Mesendoderm (in vitro differentiated cells): ENCODE results near the gene PRKCB.
A peak's percentile ranks its signal among the peaks of the same experiment; 100 is the strongest.

Experiments used
- DNase-seq: peaks from one replicate; pipeline ENCODE4 v3.0.0; 2013
- H2AK5ac ChIP-seq: 2 replicates; pipeline ENCODE4 v1.6.1; 2013; ENCODE audit warnings: low read length, inconsistent platforms
- H2BK120ac ChIP-seq: 2 replicates; pipeline ENCODE4 v1.6.1; 2013; ENCODE audit warnings: low read depth, mild to moderate bottlenecking, low read length, moderate library complexity, mixed read lengths
- H2BK15ac ChIP-seq: replicated peaks from 2 replicates; pipeline ENCODE4 v1.6.1; 2013; ENCODE audit warnings: low read depth, mild to moderate bottlenecking, moderate library complexity
- H2BK5ac ChIP-seq: 2 replicates; pipeline ENCODE4 v1.6.1; 2013; ENCODE audit warnings: low read length, inconsistent platforms
- H3K18ac ChIP-seq: 2 replicates; pipeline ENCODE4 v1.6.1; 2013; ENCODE audit warnings: mild to moderate bottlenecking, low read length, mixed read lengths
- H3K23ac ChIP-seq: one replicate; pipeline ENCODE4 v1.6.1; 2013; ENCODE audit warnings: low read length
- H3K27ac ChIP-seq: 2 replicates; pipeline ENCODE4 v1.5.1; 2013; ENCODE audit warnings: low read depth, mild to moderate bottlenecking, inconsistent platforms, low read length, moderate library complexity
- H3K27me3 ChIP-seq: 2 replicates; pipeline ENCODE4 v1.6.1; 2013; ENCODE audit warnings: low read length, control low read depth, mild to moderate bottlenecking, inconsistent platforms; ENCODE audit not compliant: insufficient read depth, poor library complexity
- H3K36me3 ChIP-seq: 2 replicates; pipeline ENCODE4 v1.6.1; 2013; ENCODE audit warnings: low read length, inconsistent platforms; ENCODE audit not compliant: control insufficient read depth, insufficient read depth
- H3K4ac ChIP-seq: one replicate; pipeline ENCODE4 v1.6.1; 2013; ENCODE audit warnings: low read depth, mild to moderate bottlenecking, low read length, moderate library complexity
- H3K4me1 ChIP-seq: 2 replicates; pipeline ENCODE4 v1.6.1; 2013; ENCODE audit warnings: low read depth, low read length, inconsistent platforms; ENCODE audit not compliant: control insufficient read depth
- H3K4me2 ChIP-seq: 2 replicates; pipeline ENCODE4 v1.6.1; 2013; ENCODE audit warnings: low read length
- H3K4me3 ChIP-seq: 2 replicates; pipeline ENCODE4 v1.5.1; 2013; ENCODE audit warnings: mild to moderate bottlenecking, low read length
- H3K56ac ChIP-seq: one replicate; pipeline ENCODE4 v1.6.1; 2013; ENCODE audit warnings: low read length
- H3K79me1 ChIP-seq: 2 replicates; pipeline ENCODE4 v1.6.1; 2013; ENCODE audit warnings: low read length, inconsistent platforms
- H3K79me2 ChIP-seq: 2 replicates; pipeline ENCODE4 v1.6.1; 2013; ENCODE audit warnings: mild to moderate bottlenecking, low read length; ENCODE audit not compliant: control insufficient read depth, insufficient read depth
- H3K9ac ChIP-seq: 2 replicates; pipeline ENCODE4 v1.6.1; 2013; ENCODE audit warnings: low read length, inconsistent platforms
- H4K5ac ChIP-seq: one replicate; pipeline ENCODE4 v1.6.1; 2013; ENCODE audit warnings: low read length
- H4K8ac ChIP-seq: one replicate; pipeline ENCODE4 v1.6.1; 2013; ENCODE audit warnings: low read depth, mild to moderate bottlenecking, control low read depth, low read length, moderate library complexity
- WGBS: extraction: QIAGEN DNeasy Blood & Tissue Kit; methylation state at CpG from one replicate; pipeline ENCODE4 v1.1.7; 2013; ENCODE audit warnings: low lambda C conversion rate, missing lambda C conversion rate; ENCODE audit not compliant: insufficient coverage; ENCODE audit errors: extremely low coverage; 5-methylcytosine and 5-hydroxymethylcytosine counted together

PRKCB gene

DNA sequence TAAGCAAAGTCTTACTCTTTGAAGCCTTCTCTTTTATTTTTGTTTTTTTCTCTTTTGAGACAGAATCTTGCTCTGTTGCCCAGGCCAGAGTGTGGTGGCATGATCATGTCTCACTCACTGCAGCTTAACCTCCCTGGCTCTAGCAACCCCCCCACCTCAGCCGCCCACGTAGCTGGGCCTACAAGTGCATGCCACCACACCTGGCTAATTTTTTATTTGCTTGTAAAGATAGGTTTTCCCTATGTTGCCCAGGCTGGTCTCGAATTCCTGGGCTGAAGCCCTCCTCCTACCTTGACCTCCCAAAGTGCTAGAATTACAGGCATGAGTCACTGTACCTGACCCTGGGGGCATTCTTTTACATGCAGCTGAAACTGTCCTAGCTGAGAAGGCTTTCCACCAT lies 154.7 kb downstream of the PRKCB start:
- H3K79me2 ChIP-seq: no peaks in the 10 kb centered on the region
- H3K4ac ChIP-seq: no peak overlapping the region
- H2BK5ac ChIP-seq: no peak overlapping the region
- peak; percentile 21 for DNase-seq
- H3K4me2 ChIP-seq: no peak overlapping the region
- H3K18ac ChIP-seq: no peak overlapping the region
- H3K9ac ChIP-seq: no peak overlapping the region
- no CpG with 5 or more reads among the region's 3 CpGs for WGBS
- no peak overlapping the region for H2BK15ac ChIP-seq
- no peaks in the 10 kb centered on the region for H3K4me1 ChIP-seq
- no peak overlapping the region for H3K27ac ChIP-seq
- H4K5ac ChIP-seq: no peak overlapping the region
- H2BK120ac ChIP-seq: no peak overlapping the region
- no peak overlapping the region for H3K23ac ChIP-seq
- no peak overlapping the region for H2AK5ac ChIP-seq
- H3K79me1 ChIP-seq: no peaks in the 10 kb centered on the region
- H3K4me3 ChIP-seq: no peak overlapping the region
- no peak overlapping the region for H4K8ac ChIP-seq
- no peaks in the 10 kb centered on the region for H3K36me3 ChIP-seq
- no peaks in the 10 kb centered on the region for H3K27me3 ChIP-seq
- no peak overlapping the region for H3K56ac ChIP-seq

DNA sequence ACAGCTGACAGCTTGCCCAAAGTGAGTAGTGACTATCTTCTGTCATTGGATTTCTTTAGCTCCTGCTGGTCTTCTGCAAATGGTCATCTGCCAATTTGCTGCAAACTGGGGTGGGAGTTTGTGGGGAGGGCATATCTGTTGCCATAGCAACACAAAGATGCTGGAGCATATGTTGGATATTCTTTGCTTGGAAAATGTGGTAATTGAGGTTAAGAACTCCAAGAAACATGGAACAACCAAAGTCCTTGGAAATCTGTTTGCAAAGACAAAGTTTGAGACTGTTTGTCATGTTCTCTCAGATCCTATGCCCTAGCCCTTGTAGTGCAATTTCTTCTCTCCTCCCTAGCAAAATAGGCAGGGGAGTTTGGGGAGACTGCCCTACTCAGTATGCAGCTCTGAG lies 155.3 kb downstream of the PRKCB start:
- no peak overlapping the region for H3K23ac ChIP-seq
- no peak overlapping the region for H3K4me2 ChIP-seq
- H3K18ac ChIP-seq: no peak overlapping the region
- H3K27ac ChIP-seq: no peak overlapping the region
- H2BK15ac ChIP-seq: no peak overlapping the region
- H2AK5ac ChIP-seq: no peak overlapping the region
- no peak overlapping the region for H3K9ac ChIP-seq
- no peak overlapping the region for H3K56ac ChIP-seq
- no peak overlapping the region for H4K5ac ChIP-seq
- H4K8ac ChIP-seq: no peak overlapping the region
- H3K79me2 ChIP-seq: no peaks in the 10 kb centered on the region
- H3K4me3 ChIP-seq: no peak overlapping the region
- no peak overlapping the region for H3K4ac ChIP-seq
- H3K27me3 ChIP-seq: no peaks in the 10 kb centered on the region
- no peak overlapping the region for H2BK5ac ChIP-seq
- H3K4me1 ChIP-seq: no peaks in the 10 kb centered on the region
- no peaks in the 10 kb centered on the region for H3K36me3 ChIP-seq
- no peak for DNase-seq
- H3K79me1 ChIP-seq: no peaks in the 10 kb centered on the region
- no peak overlapping the region for H2BK120ac ChIP-seq

DNA sequence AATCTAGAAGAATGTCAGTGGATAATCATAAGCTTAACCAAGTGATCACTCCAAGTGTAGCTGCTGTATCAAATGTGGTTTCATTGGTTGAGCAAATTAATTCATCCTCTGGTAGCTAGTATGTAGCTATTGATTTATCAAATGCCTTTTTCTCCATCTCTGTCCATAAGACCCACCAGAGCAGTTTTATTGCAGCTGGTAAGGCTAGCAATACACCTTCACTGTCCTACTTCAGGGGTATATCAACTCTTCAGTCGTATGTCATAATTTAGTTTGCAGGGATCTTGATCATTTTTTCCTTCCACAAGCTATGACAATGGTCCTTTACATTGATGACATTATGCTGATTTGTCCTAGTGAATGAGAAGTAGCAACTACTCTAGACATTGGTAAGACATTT lies 158.8 kb downstream of the PRKCB start:
- Histone ChIP-seq H3K4me2 (no peak overlapping the region), H3K4ac (no peak overlapping the region), H4K8ac (no peak overlapping the region), H3K27ac (no peak overlapping the region), H3K56ac (no peak overlapping the region), H3K79me1 (no peaks in the 10 kb centered on the region), H2BK5ac (no peak overlapping the region), H3K79me2 (no peaks in the 10 kb centered on the region), H3K27me3 (no peaks in the 10 kb centered on the region), H2AK5ac (no peak overlapping the region), H3K4me1 (no peaks in the 10 kb centered on the region), H3K23ac (no peak overlapping the region), H4K5ac (no peak overlapping the region), H3K4me3 (no peak overlapping the region), H2BK120ac (no peak overlapping the region), H3K18ac (no peak overlapping the region), H3K9ac (no peak overlapping the region), H3K36me3 (no peaks in the 10 kb centered on the region), H2BK15ac (no peak overlapping the region)
- no CpG with 5 or more reads among the region's 1 CpG for WGBS
- no peak for DNase-seq

DNA sequence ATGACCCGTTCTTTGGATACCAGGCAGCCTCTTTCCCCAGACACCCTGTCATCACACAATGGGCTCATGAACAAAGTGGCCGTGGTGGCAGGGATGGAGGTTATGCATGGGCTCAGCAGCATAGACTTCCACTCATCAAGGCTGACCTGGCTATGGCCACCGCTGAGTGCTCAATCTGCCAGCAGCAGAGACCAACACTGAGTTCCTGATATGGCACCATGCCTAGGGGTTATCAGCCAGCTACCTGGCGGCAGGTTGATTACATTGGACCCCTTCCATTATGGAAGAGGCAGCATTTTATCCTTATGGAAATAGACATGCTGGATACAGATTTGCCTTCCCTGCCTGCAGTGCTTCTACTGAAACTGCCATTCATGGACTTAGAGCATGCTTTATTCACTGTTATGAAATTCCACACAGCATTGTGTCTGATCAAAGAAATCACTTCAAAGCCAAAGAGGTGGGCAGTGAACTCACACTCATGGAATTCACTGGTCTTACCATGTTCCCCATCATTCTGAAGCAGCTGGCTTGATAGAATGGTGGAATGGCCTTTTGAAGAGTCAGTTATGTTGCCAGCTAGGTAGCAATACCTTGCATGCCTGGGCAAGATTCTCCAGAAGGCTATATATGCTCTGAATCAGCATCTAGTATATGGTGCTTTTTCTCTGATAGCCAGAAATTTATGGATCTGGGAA lies 160.6 kb downstream of the PRKCB start:
- Histone ChIP-seq H3K4me3 (no peak overlapping the region), H2BK120ac (no peak overlapping the region), H3K79me2 (no peaks in the 10 kb centered on the region), H3K18ac (no peak overlapping the region), H2BK5ac (no peak overlapping the region), H3K27me3 (no peaks in the 10 kb centered on the region), H3K4me2 (no peak overlapping the region), H3K56ac (no peak overlapping the region), H2AK5ac (no peak overlapping the region), H3K27ac (no peak overlapping the region), H4K5ac (no peak overlapping the region), H3K4ac (no peak overlapping the region), H4K8ac (no peak overlapping the region), H2BK15ac (no peak overlapping the region), H3K9ac (no peak overlapping the region), H3K4me1 (no peaks in the 10 kb centered on the region), H3K79me1 (no peaks in the 10 kb centered on the region), H3K23ac (no peak overlapping the region), H3K36me3 (no peaks in the 10 kb centered on the region)
- no CpG with 5 or more reads among the region's 4 CpGs for WGBS
- no peak for DNase-seq

DNA sequence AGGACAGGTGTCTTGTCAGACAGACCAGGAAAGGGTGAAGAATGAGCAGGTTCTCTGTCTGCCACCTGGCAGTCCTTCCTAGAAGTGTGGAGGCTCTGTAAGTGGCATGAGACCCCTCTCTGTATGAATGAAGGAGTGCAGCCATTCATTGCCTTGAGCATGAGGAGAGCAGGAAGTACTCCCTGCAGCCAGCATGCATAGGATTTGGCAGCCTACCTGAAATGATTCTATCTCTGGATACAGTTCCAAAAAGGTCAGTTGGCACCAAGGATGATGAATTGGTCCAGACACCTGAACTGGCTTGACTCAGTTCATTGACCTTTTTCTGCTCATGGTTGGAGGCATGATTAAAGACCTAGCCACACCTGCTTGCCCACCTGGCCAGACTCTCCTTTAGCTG lies 163.0 kb downstream of the PRKCB start:
- Histone ChIP-seq H3K27me3 (no peaks in the 10 kb centered on the region), H3K27ac (no peak overlapping the region), H3K9ac (no peak overlapping the region), H3K56ac (no peak overlapping the region), H2BK120ac (no peak overlapping the region), H3K4me1 (no peaks in the 10 kb centered on the region), H3K23ac (no peak overlapping the region), H2BK5ac (no peak overlapping the region), H3K79me2 (no peaks in the 10 kb centered on the region), H4K8ac (no peak overlapping the region), H3K4me3 (no peak overlapping the region), H4K5ac (no peak overlapping the region), H3K18ac (no peak overlapping the region), H2BK15ac (no peak overlapping the region), H3K79me1 (no peaks in the 10 kb centered on the region), H3K4me2 (no peak overlapping the region), H3K4ac (no peak overlapping the region), H3K36me3 (no peaks in the 10 kb centered on the region), H2AK5ac (no peak overlapping the region)
- DNase-seq: no peak

DNA sequence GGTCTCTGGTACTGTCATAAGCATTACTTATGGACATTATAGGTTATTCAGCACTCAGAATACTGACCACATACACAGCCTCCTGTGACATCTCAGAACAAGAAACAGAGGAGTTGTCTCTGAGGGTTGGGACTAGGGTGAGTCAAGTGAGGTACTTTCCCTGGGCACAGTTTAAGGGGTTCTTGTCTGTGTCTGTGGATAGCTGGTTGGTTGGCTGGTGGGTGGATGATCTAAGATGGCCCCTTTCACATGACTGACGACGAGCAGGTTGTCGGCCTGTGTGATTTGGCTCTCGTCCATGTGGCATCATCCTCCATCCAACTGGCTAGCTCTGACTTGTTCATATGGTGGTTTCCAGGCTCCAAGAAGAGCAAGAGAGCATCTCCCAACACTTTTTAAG lies 163.9 kb downstream of the PRKCB start:
- no peaks in the 10 kb centered on the region for H3K36me3 ChIP-seq
- no peak overlapping the region for H2BK120ac ChIP-seq
- H3K9ac ChIP-seq: no peak overlapping the region
- no peak overlapping the region for H2BK15ac ChIP-seq
- no peak for DNase-seq
- H3K79me1 ChIP-seq: no peaks in the 10 kb centered on the region
- no peak overlapping the region for H3K27ac ChIP-seq
- no peak overlapping the region for H3K18ac ChIP-seq
- no peak overlapping the region for H2AK5ac ChIP-seq
- no peaks in the 10 kb centered on the region for H3K27me3 ChIP-seq
- H3K4me1 ChIP-seq: no peaks in the 10 kb centered on the region
- no peak overlapping the region for H3K23ac ChIP-seq
- H3K4me3 ChIP-seq: no peak overlapping the region
- no CpG with 5 or more reads among the region's 4 CpGs for WGBS
- no peak overlapping the region for H4K8ac ChIP-seq
- H2BK5ac ChIP-seq: no peak overlapping the region
- no peak overlapping the region for H3K4ac ChIP-seq
- H3K56ac ChIP-seq: no peak overlapping the region
- H3K79me2 ChIP-seq: no peaks in the 10 kb centered on the region
- no peak overlapping the region for H4K5ac ChIP-seq
- no peak overlapping the region for H3K4me2 ChIP-seq
